Fibroblast of lung (primary cell): Measurements from ENCODE around the gene CEMIP.

Experiments used
- CTCF ChIP-seq, 2 donors: IDR thresholded peaks in 1 of 2; conservative IDR thresholded peaks in 1 of 2; 1 replicate in 1 of 2; 2 replicates in 1 of 2; pipeline ENCODE4 v1.5.1; 2011 to 2012; ENCODE audit warnings: low read length in 2 of 2, control low read depth in 1 of 2, inconsistent platforms in 1 of 2, low read depth in 1 of 2, mild to moderate bottlenecking in 1 of 2
- EZH2 ChIP-seq: IDR thresholded peaks from 2 replicates; pipeline ENCODE4 v1.5.1; 2012; ENCODE audit warnings: low read length, control low read depth, mild to moderate bottlenecking; ENCODE audit errors: missing control alignments

GRCh38 chr15:80929225-80929624 is 150.1 kb downstream of the CEMIP start:
- TF ChIP-seq EZH2 = no peak
- no peak for TF ChIP-seq CTCF (conservative IDR thresholded peaks at IDR 0.05 in 1 of 2, IDR thresholded peaks at IDR 0.05 in 1 of 2; ENCODE audit: low read depth in 1 of 2, low read length in 2 of 2)
